MM.1S (cell line): Measurements from ENCODE around the gene GPR183.

Source experiments
- DNase-seq: peaks from one replicate; pipeline ENCODE4 v3.0.0-alpha.2; 2015
- H2AFZ ChIP-seq: fragments of 300-600 bp; sonication (generic); 2 replicates; pipeline ENCODE4 v1.6.0; 2016; ENCODE audit warnings: antibody characterized with exemption, low read length
- H3F3A ChIP-seq: fragments of 300-600 bp; sonication (generic); 2 replicates; pipeline ENCODE4 v1.6.1; 2016; ENCODE audit warnings: mild to moderate bottlenecking, antibody characterized with exemption, low read length, moderate library complexity, mixed read lengths; ENCODE audit not compliant: insufficient read depth
- H3K27ac ChIP-seq: fragments of 300-600 bp; sonication (generic); 2 replicates; pipeline ENCODE4 v1.5.1; 2016; ENCODE audit warnings: mild to moderate bottlenecking, low read length
- H3K27me3 ChIP-seq: fragments of 300-600 bp; sonication (generic); replicated peaks from 2 replicates; pipeline ENCODE4 v1.6.0; 2016; ENCODE audit warnings: low read length; ENCODE audit not compliant: insufficient read depth
- H3K36me3 ChIP-seq: fragments of 300-600 bp; sonication (generic); replicated peaks from 2 replicates; pipeline ENCODE4 v1.6.1; 2016; ENCODE audit warnings: mild to moderate bottlenecking, low read length, mixed read lengths; ENCODE audit not compliant: insufficient read depth
- H3K4me1 ChIP-seq: fragments of 300-600 bp; sonication (generic); 2 replicates; pipeline ENCODE4 v1.6.1; 2016; ENCODE audit warnings: low read length, mixed read lengths
- H3K4me2 ChIP-seq: fragments of 300-600 bp; sonication (generic); 2 replicates; pipeline ENCODE4 v1.6.0; 2016; ENCODE audit warnings: low read depth, low read length
- H3K4me3 ChIP-seq: fragments of 300-600 bp; sonication (generic); 2 replicates; pipeline ENCODE4 v1.5.1; 2016; ENCODE audit warnings: low read length, mixed read lengths
- H3K79me2 ChIP-seq: fragments of 300-600 bp; sonication (generic); 2 replicates; pipeline ENCODE4 v1.6.1; 2016; ENCODE audit warnings: mixed run types, low read length, mixed read lengths
- H3K9ac ChIP-seq: fragments of 300-600 bp; sonication (generic); 2 replicates; pipeline ENCODE4 v1.6.1; 2016; ENCODE audit warnings: low read length, mixed read lengths
- H3K9me2 ChIP-seq: fragments of 300-600 bp; sonication (generic); replicated peaks from 2 replicates; pipeline ENCODE4 v1.6.1; 2016; ENCODE audit warnings: mild to moderate bottlenecking, low read length, mixed read lengths; ENCODE audit not compliant: insufficient read depth
- H3K9me3 ChIP-seq: fragments of 300-600 bp; sonication (generic); replicated peaks from 2 replicates; pipeline ENCODE4 v1.6.1; 2016; ENCODE audit warnings: mild to moderate bottlenecking, low read length, mixed read lengths; ENCODE audit not compliant: insufficient read depth
- H4K20me1 ChIP-seq: fragments of 300-600 bp; sonication (generic); 2 replicates; pipeline ENCODE4 v1.6.1; 2016; ENCODE audit warnings: mild to moderate bottlenecking, low read length, moderate library complexity, mixed read lengths; ENCODE audit not compliant: insufficient read depth
- EZH2 ChIP-seq: fragments of 300-600 bp; sonication (generic); optimal IDR thresholded peaks from 2 replicates; pipeline ENCODE3; 2017; ENCODE audit warnings: low read depth, mild to moderate bottlenecking, antibody characterized with exemption, low read length, mixed read lengths
- EZH2phosphoT487 ChIP-seq: fragments of 300-600 bp; sonication (generic); IDR thresholded peaks from 2 replicates; pipeline ENCODE4 v1.6.1; 2018; ENCODE audit warnings: antibody characterized with exemption, low read length
- TF ChIP-seq, protein P1 (sequence below): fragments of 300-600 bp; sonication (generic); IDR thresholded peaks from 2 replicates; pipeline ENCODE4 v1.5.1; 2016; ENCODE audit warnings: antibody characterized with exemption, low read length, mixed read lengths

GPR183 gene

DNA sequence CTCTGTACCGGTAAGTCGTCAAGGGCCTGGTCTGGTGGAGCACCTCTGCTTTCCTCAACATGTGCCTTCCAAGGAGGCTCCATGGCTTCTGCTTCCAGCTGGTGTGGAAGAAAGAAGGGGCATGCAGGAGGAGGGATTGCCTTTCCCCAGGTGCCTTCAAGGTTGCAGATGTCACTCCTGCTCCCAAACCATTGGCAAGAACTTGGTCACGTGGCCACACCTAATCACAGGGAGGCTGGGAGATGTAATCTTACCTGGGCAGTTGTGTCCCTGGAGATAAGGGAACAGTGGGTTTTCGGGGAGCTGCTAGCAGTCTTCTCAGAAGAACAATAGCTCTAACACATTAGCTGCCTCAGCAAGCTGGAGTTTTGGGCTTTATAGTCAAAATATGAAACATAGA is 39.3 kb downstream of the GPR183 start:
- no peak for DNase-seq
- Histone ChIP-seq H3K4me1 (no peaks in the 10 kb centered on the region), H3F3A (no peaks in the 10 kb centered on the region), H3K4me2 (no peak overlapping the region), H3K27me3 (no peaks in the 10 kb centered on the region), H3K27ac (no peak overlapping the region), H3K9me3 (no peaks in the 10 kb centered on the region), H3K9me2 (no peaks in the 10 kb centered on the region), H3K36me3 (no peaks in the 10 kb centered on the region), H3K4me3 (no peak overlapping the region), H3K79me2 (no peaks in the 10 kb centered on the region), H2AFZ (no peak overlapping the region), H3K9ac (no peak overlapping the region), H4K20me1 (0 out of 2 replicates have a peak, but pooled peaks cover 6% of the 10 kb centered on the region)
- TF ChIP-seq, protein P1, sequence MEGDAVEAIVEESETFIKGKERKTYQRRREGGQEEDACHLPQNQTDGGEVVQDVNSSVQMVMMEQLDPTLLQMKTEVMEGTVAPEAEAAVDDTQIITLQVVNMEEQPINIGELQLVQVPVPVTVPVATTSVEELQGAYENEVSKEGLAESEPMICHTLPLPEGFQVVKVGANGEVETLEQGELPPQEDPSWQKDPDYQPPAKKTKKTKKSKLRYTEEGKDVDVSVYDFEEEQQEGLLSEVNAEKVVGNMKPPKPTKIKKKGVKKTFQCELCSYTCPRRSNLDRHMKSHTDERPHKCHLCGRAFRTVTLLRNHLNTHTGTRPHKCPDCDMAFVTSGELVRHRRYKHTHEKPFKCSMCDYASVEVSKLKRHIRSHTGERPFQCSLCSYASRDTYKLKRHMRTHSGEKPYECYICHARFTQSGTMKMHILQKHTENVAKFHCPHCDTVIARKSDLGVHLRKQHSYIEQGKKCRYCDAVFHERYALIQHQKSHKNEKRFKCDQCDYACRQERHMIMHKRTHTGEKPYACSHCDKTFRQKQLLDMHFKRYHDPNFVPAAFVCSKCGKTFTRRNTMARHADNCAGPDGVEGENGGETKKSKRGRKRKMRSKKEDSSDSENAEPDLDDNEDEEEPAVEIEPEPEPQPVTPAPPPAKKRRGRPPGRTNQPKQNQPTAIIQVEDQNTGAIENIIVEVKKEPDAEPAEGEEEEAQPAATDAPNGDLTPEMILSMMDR, result no peak
- TF ChIP-seq EZH2phosphoT487 (no peak), EZH2 (no peak)

DNA sequence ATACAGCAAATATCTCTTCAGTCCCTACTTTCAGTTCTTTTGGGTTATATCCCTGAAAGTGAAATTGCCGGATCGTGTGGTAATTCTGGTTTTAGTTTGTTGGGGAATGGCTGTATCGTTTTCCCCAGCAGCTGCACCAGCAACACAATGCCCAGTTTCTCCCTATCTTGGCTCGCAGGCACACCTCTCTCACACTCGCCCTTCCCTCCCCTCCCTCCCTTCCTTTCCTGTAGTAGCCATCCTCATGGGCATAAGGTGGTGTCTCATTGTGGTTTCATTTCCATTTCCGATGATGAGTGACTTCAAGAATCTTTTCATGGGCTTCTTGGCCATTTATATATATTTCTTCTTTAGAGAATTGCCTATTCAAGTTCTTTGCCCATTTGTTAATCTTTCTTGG is 40.4 kb downstream of the GPR183 start:
- TF ChIP-seq EZH2phosphoT487, result no peak
- no peak for TF ChIP-seq EZH2
- TF ChIP-seq, protein P1, result no peak
- Histone ChIP-seq H3K4me2 (no peak overlapping the region), H3F3A (no peaks in the 10 kb centered on the region), H3K27ac (no peak overlapping the region), H3K79me2 (no peaks in the 10 kb centered on the region), H2AFZ (no peak overlapping the region), H3K36me3 (no peaks in the 10 kb centered on the region), H3K27me3 (no peaks in the 10 kb centered on the region), H3K9me2 (no peaks in the 10 kb centered on the region), H4K20me1 (0 out of 2 replicates have a peak, but pooled peaks cover 6% of the 10 kb centered on the region), H3K9me3 (no peaks in the 10 kb centered on the region), H3K9ac (no peak overlapping the region), H3K4me3 (no peak overlapping the region), H3K4me1 (no peaks in the 10 kb centered on the region)
- no peak for DNase-seq

DNA sequence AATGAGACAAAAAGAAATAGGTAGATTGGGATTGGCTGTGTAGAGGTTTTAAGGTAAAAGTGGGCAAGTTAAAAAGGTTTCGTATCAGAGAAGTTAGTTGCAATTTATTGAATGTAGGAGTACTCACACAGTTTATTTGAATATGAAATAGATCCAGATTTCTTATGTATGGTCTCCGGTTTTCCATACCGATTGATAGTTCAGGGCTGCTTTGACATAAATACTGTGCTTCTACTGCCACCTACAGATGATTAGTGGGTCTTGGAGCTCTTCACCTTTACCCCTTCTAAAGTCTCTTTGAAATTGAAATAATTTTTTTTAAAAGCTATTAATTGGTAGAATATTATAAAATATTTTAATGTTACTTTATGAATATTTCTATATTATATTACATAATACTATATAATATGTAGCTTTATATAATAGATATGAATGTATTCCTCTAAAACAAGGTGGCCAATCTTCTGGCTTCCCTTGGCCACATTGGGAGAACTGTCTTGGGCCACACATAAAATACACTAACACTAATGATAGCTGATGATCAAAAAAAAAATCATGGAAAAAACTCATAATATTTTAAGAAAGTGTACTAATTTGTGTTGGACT is 41.3 kb downstream of the GPR183 start:
- no peak overlapping the region for H3K9ac ChIP-seq
- no peak overlapping the region for H3K4me2 ChIP-seq
- H3K4me1 ChIP-seq, result no peaks in the 10 kb centered on the region
- no peaks in the 10 kb centered on the region for H3K9me2 ChIP-seq
- H3K27me3 ChIP-seq, result 0 out of 2 replicates have a peak, but pooled peaks cover 8% of the 10 kb centered on the region
- no peak overlapping the region for H3K4me3 ChIP-seq
- DNase-seq, result peak; percentile 59
- 0 out of 2 replicates have a peak, but pooled peaks cover 6% of the 10 kb centered on the region for H4K20me1 ChIP-seq
- TF ChIP-seq EZH2phosphoT487, result no peak
- TF ChIP-seq, protein P1, result peak; percentile 56
- no peak overlapping the region for H2AFZ ChIP-seq
- no peaks in the 10 kb centered on the region for H3K79me2 ChIP-seq
- no peaks in the 10 kb centered on the region for H3K36me3 ChIP-seq
- H3K27ac ChIP-seq, result no peak overlapping the region
- no peaks in the 10 kb centered on the region for H3K9me3 ChIP-seq
- H3F3A ChIP-seq, result no peaks in the 10 kb centered on the region
